ENCODE data around the gene EPAS1.

The EPAS1 gene

DNA sequence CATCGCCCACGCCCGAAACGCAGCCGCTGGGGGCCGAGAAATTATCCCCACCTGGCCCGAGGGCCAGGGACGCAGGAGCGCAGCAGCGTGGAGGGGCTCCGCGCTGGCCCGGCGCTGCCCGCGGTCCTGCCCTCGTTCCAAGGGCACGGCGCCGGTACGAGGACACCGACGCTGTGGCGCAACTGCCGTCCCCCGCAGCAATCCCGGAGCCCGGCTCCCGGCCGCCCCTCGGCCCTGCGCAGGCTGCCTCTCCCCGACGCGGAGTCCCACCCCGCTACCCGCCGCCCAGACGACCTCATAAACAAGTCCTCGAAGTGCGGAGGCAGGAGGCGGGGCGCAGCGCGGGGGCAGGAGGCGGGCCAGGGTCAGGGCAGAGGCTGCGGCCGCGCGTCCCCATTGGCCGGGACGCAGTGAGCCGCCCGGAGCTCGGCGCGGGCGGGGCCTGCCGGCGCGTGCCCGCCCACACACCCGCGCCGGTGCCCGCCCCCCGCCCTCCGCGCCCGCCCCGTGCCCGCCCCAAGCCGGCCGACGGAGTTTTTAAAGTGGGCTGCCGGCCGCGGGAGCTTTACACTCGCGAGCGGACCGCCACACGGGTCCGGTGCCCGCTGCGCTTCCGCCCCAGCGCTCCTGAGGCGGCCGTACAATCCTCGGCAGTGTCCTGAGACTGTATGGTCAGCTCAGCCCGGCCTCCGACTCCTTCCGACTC is at the start of gene EPAS1:
Gene EPAS1 (plus strand): TSS at position 568 of the 706 bp plus-strand sequence. CDS start 505 bp downstream, outside the sequence.
- Mint-ChIP-seq H3K4me3 (peak within 1 kb of the TSS; percentile 82), H3K27ac (no peak within 1 kb of the TSS), H3K36me3 (ENCODE audit: low read depth) (no peaks in the 10 kb centered on the region), H3K9me3 (no peaks in the 10 kb centered on the region), H3K27me3 (peaks cover 62% of the 10 kb centered on the region), H3K4me1 (ENCODE audit: low read depth) (peaks cover 23% of the 10 kb centered on the region)

DNA sequence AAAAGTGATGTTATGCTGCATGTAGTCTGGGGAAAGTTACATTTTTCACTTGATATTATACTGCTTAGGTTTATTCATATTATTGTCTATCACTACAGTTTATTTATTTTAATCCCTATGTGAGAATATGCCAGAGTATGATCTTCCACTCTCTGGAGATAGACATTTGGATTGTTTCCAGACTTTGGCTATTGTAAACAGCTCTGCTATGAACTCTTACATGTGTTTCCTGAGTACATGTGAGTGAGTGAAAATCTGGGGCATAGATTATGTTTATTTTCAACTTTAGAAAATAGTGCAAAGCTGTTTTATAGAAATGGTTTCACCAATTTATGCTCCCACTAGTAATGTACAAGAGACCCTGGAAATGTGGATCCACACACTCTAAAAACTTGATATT is 49.0 kb upstream of the EPAS1 start:
- H3K27ac Mint-ChIP-seq = no peak overlapping the region
- peaks cover 4% of the 10 kb centered on the region for H3K27me3 Mint-ChIP-seq
- H3K4me1 Mint-ChIP-seq (ENCODE audit: low read depth) = no peaks in the 10 kb centered on the region
- no peak overlapping the region for H3K4me3 Mint-ChIP-seq
- H3K9me3 Mint-ChIP-seq = peaks cover 4% of the 10 kb centered on the region
- H3K36me3 Mint-ChIP-seq (ENCODE audit: low read depth) = no peaks in the 10 kb centered on the region

DNA sequence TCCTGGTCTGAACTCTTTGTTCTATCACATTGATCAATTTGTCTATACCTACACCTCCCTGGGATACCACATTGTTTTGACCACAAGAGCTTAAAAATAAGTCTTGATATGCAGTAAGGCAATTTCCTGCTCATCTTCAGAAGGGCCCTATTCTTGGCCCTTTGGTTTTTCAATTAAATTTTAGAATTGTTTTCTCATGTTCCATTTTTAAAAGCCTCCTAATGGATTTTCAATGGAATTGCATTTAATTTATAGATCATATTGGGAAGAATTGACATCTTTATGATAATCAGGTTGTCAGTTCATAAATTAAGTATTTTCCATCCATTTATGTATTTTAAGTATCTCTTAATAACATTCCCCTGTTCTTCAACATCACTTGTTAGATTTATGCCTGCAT is 47.6 kb upstream of the EPAS1 start:
- Mint-ChIP-seq H3K4me3 (no peak overlapping the region), H3K27ac (no peak overlapping the region), H3K9me3 (peaks cover 4% of the 10 kb centered on the region), H3K4me1 (ENCODE audit: low read depth) (no peaks in the 10 kb centered on the region), H3K27me3 (peaks cover 4% of the 10 kb centered on the region), H3K36me3 (ENCODE audit: low read depth) (no peaks in the 10 kb centered on the region)

DNA sequence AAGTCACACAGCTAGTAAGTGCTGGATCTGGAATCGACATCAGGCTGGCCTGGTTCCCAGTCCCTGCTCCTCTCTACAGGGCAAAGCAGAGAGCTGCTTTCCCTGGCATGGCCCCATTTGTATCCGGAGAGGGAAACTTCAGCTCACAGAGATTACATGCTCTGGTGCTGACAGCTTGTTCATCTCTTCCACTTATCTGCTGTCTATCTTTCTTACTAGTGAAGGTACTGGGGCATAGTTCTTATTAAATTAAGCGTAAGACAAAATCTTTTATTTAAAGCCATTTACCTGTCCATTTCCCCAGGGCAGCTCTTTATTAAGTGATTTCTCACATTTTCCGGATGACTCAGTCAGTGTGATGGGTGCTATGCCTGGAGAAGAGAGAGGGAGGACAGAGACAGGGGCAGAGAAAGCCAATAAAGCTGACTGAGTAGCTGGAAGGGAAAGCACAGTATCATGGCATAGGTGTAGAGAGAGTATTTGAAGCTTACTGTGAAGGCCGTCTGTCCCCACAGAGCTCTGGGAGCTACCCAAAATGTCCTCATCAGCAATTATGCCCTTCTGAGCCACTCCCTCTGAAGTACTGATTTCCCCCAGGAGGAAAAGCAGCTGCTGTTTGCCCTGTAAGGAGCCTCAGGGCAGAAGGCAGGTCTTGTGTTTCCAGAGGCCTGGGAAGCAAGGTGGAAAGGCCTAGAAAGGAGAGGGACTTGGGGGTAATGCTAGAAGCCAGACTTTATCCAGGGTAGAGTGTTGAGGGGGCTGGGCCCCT is 44.1 kb upstream of the EPAS1 start:
- Mint-ChIP-seq H3K36me3 (ENCODE audit: low read depth) (no peaks in the 10 kb centered on the region), H3K27ac (no peak overlapping the region), H3K9me3 (no peaks in the 10 kb centered on the region), H3K4me1 (ENCODE audit: low read depth) (no peaks in the 10 kb centered on the region), H3K4me3 (no peak overlapping the region), H3K27me3 (peaks cover 4% of the 10 kb centered on the region)

DNA sequence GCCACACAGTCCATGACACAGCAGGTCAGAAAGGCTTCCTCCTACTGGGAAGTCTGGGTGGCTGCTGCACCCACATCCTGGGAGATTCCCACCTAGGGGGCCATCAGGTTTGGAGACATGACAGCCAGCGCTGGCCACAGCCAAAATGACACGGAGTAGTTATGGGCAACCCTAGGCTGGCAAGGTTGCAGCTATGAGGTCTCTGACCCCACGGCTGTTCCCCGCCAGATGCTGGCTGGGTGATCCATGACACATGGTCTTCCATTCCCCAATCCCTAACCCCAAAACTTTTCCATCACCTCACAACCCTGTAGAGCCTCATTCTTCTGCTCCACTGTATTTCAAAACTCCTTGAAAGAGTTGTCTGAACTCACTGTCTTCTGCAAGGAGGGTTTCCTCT is 42.7 kb upstream of the EPAS1 start:
- H3K36me3 Mint-ChIP-seq (ENCODE audit: low read depth) = no peaks in the 10 kb centered on the region
- no peak overlapping the region for H3K4me3 Mint-ChIP-seq
- H3K27ac Mint-ChIP-seq = no peak overlapping the region
- peaks cover 4% of the 10 kb centered on the region for H3K27me3 Mint-ChIP-seq
- no peaks in the 10 kb centered on the region for H3K9me3 Mint-ChIP-seq
- H3K4me1 Mint-ChIP-seq (ENCODE audit: low read depth) = no peaks in the 10 kb centered on the region

DNA sequence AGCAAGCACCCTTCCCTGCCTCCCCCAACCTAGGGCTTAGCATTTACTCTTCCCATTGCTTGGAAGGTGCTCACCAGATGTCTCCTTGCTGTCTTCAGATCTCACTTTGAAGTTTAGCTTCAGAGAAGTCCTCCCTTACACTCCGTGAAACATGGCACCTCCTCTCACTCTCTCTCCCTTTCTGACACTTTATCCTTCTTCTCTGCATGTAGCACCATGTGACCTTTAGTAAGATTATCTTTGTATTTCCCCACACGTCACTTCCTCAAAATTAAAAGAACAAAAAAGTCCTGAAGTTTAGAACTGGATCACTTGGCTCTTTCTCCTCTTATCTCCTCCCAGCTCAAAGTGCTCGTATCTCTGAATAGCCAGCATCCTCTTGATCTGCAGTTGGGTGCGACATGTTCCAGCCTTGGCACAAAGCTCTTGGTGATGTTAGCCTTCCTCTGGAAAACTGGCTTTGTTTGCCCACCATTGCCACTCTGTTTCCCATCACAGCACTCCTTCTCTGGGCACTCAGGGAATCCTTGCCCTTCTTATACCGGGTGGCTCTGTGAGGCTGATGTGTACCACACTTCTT is 40.6 kb upstream of the EPAS1 start:
- Mint-ChIP-seq H3K9me3 (no peaks in the 10 kb centered on the region), H3K36me3 (ENCODE audit: low read depth) (no peaks in the 10 kb centered on the region), H3K4me3 (no peak overlapping the region)

DNA sequence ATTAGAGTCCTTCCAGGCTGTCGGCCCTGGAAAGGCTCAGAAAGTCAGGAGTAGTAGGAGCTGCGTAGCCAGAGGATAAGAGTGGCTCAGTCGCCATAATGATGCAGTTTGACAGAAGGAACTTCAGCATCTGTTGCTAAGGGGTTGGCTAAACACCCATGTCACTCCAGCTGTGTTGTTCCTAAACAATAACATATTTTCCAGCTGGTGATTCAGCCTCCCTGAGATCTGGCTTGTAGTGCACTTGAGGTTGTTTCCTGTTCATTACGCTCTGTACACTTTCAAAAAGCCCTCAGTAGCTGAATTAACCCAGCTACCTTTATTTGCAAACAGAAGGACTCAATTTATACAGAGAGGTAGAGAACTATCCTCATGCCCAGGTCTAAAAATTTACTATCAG is 39.7 kb upstream of the EPAS1 start:
- no peaks in the 10 kb centered on the region for H3K36me3 Mint-ChIP-seq (ENCODE audit: low read depth)
- no peaks in the 10 kb centered on the region for H3K27me3 Mint-ChIP-seq
- H3K27ac Mint-ChIP-seq = no peak overlapping the region
- H3K4me3 Mint-ChIP-seq = no peak overlapping the region
- no peaks in the 10 kb centered on the region for H3K9me3 Mint-ChIP-seq
- H3K4me1 Mint-ChIP-seq (ENCODE audit: low read depth) = no peaks in the 10 kb centered on the region

More for the DNA sequence above, 40.6 kb upstream of the EPAS1 start:
- no peaks in the 10 kb centered on the region for H3K4me1 Mint-ChIP-seq (ENCODE audit: low read depth)
- no peaks in the 10 kb centered on the region for H3K27me3 Mint-ChIP-seq
- no peak overlapping the region for H3K27ac Mint-ChIP-seq

DNA sequence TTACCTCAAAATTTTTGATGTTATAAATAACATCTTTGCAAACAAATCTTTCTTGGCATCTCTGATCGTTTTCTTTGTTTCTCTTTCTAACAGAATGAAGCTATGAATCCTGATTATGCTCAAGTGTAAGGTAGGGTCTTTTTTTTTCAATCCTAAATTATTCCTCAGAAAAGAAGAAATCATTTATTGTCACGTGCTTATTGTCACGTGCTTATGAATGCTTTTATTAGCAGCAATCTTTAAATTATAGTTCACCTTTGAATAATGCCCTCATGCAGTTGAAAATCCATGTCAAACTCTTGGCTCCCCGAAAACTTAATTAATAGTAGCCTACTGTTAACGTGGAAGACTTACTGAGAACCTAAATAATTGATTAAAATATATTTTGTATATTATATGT is 39.2 kb upstream of the EPAS1 start:
- Mint-ChIP-seq H3K36me3 (ENCODE audit: low read depth) (no peaks in the 10 kb centered on the region), H3K27ac (no peak overlapping the region), H3K4me3 (no peak overlapping the region), H3K9me3 (no peaks in the 10 kb centered on the region), H3K4me1 (ENCODE audit: low read depth) (no peaks in the 10 kb centered on the region), H3K27me3 (no peaks in the 10 kb centered on the region)

DNA sequence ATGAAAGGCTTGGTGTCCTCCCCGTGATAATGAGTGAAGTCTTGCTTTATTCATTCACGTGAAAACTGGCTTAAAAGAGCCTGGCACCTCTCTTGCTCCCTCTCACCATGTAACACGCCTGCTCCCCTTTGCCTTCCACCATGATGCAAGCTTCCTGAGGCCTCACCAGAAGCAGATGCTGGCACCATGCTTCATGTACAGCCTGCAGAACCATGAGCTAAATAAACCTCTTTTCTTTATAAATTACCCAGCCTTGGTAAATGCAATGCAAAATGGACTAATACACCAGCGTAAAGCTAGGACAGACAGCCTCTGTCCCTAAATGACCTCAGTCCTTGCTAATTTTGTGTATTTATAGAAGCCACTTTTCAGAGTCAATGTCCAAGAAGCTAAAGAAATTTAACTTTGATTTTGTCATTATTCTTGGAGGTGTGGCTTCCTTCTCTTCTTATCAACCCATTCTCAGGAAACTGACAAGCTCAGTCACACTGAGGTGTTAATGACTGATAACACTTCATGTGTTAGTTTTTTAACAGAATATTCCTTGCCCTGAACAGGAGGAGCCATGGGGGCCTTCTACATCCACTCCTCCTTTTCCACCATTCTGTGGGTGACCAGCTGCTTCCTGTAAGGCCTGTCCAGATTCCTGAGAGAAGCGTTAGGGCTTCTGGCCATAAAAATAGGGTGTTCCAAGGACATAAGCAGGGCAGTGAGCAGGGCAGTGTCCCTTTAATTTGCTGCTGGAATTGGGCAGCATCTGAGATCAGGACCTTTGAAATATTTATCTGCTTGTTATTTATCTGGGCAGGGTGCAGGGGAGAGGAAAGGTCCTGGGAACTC is 38.0 kb upstream of the EPAS1 start:
- Mint-ChIP-seq H3K4me1 (ENCODE audit: low read depth) (no peaks in the 10 kb centered on the region), H3K4me3 (no peak overlapping the region), H3K27me3 (peaks cover 5% of the 10 kb centered on the region)

DNA sequence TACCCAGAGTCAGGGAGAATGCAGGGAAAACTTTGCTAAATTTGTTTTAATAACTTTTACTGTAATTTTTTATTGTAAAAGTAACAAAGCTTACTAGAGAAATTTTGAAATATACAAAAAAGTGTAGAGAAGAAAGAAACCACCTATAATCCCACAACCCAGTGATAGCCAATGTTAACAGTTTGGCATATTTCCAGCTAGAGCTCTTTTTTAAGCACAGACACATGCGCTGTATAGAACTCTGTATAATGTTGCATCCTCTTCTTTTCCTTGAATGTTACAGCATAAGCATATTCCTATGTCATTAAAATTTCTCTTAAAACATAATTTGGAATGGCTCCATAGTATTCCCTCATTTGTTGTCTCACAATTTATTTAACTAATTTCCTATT is 37.4 kb upstream of the EPAS1 start:
- Mint-ChIP-seq H3K27ac (no peak overlapping the region), H3K4me1 (ENCODE audit: low read depth) (no peaks in the 10 kb centered on the region), H3K36me3 (ENCODE audit: low read depth) (no peaks in the 10 kb centered on the region), H3K27me3 (peaks cover 6% of the 10 kb centered on the region), H3K9me3 (no peaks in the 10 kb centered on the region), H3K4me3 (no peak overlapping the region)

More for the DNA sequence above, 38.0 kb upstream of the EPAS1 start:
- Mint-ChIP-seq H3K36me3 (ENCODE audit: low read depth) (no peaks in the 10 kb centered on the region), H3K27ac (no peak overlapping the region), H3K9me3 (no peaks in the 10 kb centered on the region)

DNA sequence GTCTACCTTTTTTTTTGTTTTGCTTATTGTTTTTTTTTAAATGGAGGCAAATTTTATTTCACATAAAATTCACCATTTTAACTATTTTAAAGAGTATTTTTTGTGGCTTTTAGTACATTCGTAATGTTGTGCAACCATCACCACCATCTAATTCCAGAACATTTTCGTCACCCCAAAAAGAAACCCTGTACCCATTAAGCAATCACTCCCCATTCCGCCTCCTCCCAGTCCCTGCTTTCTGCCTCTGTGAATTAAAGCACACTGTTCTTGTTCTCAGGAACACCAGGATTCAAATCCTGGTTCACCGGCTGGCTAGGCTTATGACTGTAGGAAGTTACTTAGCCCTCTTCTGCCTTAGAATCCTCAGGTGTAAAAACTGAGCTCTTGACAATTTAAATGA is 36.9 kb upstream of the EPAS1 start:
- H3K27me3 Mint-ChIP-seq = peaks cover 8% of the 10 kb centered on the region
- H3K4me3 Mint-ChIP-seq = no peak overlapping the region
- H3K27ac Mint-ChIP-seq = no peak overlapping the region
- no peaks in the 10 kb centered on the region for H3K36me3 Mint-ChIP-seq (ENCODE audit: low read depth)
- H3K4me1 Mint-ChIP-seq (ENCODE audit: low read depth) = no peaks in the 10 kb centered on the region
- no peaks in the 10 kb centered on the region for H3K9me3 Mint-ChIP-seq

DNA sequence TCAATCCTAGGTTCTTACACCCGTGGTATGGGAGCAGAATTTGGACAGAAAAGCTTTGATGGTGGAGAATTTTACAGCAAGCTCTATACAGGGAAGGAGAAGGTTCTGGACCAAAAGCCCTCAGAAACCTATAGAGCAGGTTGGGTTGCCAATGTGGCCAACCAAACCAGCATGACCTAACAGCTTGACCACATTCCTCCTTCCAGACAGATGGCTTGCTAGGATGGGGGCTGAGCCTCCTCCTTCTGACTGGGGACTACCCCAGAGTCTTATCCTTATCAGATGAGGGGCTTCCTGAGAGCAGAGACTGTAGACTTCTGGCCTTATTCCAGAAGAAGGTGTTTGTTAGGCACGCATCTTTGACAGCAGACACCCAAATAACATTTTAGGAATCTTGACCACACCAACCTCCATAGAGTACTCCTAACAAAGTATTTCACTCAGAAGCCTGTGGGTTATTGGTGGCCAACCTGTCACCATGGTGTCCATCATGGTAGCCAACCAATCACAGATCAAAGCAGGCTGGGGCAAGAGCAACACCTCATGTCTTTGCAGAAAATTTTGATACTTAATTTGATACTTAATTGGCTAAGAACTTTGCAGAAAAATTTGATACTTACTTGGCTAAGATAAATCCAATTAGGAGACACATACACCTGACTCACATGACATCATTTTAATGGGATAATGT is 34.8 kb upstream of the EPAS1 start:
- no peaks in the 10 kb centered on the region for H3K9me3 Mint-ChIP-seq
- no peaks in the 10 kb centered on the region for H3K36me3 Mint-ChIP-seq (ENCODE audit: low read depth)
- peaks cover 8% of the 10 kb centered on the region for H3K27me3 Mint-ChIP-seq
- H3K4me1 Mint-ChIP-seq (ENCODE audit: low read depth) = peaks cover under 1% of the 10 kb centered on the region
- H3K27ac Mint-ChIP-seq = no peak overlapping the region
- H3K4me3 Mint-ChIP-seq = no peak overlapping the region

DNA sequence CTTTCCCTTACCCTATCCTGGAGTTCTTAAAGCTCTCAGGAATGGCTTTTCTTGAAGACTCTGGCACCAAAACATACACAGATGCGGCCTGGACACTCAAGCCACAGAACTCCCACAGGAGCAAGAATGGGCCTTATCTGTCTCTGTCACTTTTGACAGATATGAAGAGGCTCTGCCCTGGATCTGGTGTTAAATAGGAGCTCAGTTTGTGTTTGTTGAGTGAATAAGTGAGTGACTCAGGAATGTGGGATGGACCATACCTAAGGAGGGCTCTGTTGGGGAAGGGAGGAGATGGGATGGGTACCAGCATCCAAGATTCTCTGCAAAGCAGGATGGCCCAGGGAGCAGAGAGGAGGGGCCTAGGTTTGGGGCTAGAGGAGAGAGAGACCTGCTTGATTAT is 33.9 kb upstream of the EPAS1 start:
- peaks cover 3% of the 10 kb centered on the region for H3K4me1 Mint-ChIP-seq (ENCODE audit: low read depth)
- H3K27ac Mint-ChIP-seq = peak overlapping the region; percentile 23
- H3K4me3 Mint-ChIP-seq = no peak overlapping the region
- no peaks in the 10 kb centered on the region for H3K36me3 Mint-ChIP-seq (ENCODE audit: low read depth)
- H3K27me3 Mint-ChIP-seq = peaks cover 8% of the 10 kb centered on the region
- H3K9me3 Mint-ChIP-seq = no peaks in the 10 kb centered on the region

DNA sequence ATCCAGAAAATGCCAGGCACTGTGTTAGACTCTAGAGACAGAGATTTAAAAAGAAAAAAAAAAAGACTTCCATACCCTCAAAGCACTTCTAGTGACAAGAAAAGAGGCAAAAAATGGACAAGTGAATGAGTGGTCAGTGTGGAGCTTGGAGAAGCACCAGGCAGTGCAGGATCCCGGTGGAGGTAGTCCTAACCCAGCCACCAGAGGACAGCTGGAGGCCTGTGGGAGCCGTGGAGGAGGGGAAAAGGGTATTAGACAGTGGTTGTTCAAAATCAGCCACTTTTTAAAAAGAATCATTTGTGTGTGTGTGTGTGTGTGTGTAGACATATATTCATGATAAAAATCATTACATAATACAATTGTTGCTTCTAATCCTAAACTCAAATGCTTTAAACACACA is 32.8 kb upstream of the EPAS1 start:
- Mint-ChIP-seq H3K9me3 (no peaks in the 10 kb centered on the region), H3K4me1 (ENCODE audit: low read depth) (peaks cover 3% of the 10 kb centered on the region), H3K36me3 (ENCODE audit: low read depth) (no peaks in the 10 kb centered on the region), H3K27me3 (peaks cover 8% of the 10 kb centered on the region), H3K27ac (no peak overlapping the region), H3K4me3 (no peak overlapping the region)
